Measurements from ENCODE around the gene H19.

Gene H19

GRCh38 chr11:1982873-1983600 lies 14.6 kb downstream of the H19 start:
- DNase-seq = no peak

GRCh38 chr11:1979607-1980006 lies 18.0 kb downstream of the H19 start:
- no peak for DNase-seq

DNA sequence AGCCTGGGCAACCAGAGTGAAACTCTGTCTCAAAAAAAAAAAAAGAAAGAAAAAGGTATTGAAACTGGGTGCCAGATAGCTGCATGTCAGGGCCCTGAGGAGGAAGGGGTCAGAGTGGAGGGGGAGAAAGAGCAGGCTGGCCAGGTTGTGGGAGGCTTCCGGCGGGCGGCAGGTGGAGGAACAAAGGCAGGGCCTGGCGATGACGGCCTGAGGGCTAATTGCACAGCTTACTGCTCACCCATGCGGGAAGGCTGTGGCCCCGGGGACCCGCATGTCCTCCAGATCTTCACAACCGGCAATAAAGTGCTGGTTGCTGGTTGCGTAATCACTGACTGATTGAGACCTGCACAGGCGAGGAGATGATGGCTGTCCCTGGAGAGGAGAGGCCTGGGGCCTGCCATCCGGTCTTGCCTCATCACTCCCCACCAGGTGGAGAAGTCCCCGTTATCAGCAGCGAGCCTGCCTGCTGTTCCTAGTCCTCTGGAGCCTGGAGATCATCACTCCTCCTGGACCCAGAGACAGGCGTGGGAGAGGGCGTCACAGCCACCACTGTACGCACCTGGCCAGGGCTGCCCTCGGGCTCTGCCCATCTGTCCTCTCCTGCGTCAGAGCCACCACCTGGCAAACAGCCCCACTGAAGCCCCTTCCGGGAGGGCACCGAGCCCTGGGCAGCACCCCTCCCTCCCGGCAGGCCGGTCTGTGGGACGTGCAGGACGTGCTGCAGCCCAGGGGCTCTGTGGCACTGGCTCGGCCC lies 18.7 kb downstream of the H19 start:
- no peak for DNase-seq

DNA sequence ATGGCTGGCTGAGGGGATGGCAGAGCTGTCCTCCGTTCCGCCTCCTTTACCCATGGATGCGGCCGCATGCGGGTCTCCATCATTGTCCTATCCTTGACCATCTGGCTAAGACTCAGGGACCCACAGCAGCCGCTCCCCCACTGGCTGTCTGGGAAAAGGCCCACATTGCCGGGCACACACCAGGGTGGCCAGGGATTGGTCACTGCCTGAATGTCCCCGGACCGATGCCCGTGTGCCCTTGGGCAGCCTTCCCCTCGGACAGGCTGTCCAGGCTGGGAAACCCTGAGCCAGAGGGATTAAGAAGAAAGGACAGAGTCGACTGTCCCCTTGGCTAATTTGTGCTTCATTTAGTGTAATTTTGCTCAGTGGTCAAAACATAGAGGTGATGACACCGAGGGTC lies 22.5 kb downstream of the H19 start:
- DNase-seq = no peak

DNA sequence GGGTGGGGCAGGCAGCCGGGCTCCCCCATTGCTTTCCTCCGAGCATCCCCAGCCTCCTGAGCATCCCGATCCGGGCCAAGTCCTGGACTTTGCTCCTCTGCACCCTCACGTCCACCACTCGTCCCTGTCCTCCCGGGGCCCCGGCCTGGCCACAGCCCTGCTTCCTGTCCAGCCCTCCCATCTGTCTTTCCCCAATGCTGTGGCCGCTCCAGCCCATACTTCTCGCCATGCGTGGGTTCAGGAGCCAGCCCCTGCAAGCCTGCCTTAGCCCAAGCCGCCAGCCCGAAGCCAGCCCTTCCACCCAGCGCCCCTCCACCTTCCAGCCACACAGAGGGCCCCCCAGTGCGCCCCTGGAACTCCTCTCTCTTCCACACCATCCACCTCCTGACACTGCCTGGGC lies 26.7 kb downstream of the H19 start:
- no peak for DNase-seq

GRCh38 chr11:1969776-1970175 lies 27.9 kb downstream of the H19 start:
- no peak for DNase-seq

- no peak for DNase-seq
Measured at GRCh38 chr11:1969035-1969434, 28.6 kb downstream of the H19 start.

GRCh38 chr11:1968454-1969002 lies 29.1 kb downstream of the H19 start:
- DNase-seq = no peak

DNA sequence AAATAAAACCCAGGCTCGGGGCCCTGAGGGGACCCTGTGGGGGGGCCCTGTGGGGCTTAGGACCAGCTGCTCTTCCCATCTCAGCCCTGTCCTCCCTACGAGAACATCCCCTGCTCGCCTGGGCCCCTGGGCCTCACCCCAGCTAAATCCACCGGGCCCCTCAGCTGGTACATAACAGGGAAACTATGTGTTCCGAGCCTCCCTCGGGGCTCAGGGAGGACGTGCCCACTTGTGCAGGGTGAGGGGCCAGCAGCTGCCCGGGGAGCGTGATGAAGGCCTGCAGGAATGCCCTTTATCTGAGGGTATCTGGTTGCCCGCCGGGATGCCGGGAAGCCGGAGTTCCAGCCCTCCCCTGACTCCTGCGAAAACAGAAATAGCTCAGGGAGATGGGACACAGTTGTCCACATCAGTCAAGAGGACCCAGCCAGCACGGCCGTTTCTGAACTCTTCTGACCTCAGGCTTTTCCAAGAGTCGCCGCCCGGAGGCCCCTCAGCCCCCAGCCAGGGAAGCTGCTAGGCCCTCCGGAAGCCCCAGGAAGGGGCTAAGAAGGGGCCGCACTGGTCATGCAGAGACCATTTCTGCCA lies 29.9 kb downstream of the H19 start:
- no peak for DNase-seq

DNA sequence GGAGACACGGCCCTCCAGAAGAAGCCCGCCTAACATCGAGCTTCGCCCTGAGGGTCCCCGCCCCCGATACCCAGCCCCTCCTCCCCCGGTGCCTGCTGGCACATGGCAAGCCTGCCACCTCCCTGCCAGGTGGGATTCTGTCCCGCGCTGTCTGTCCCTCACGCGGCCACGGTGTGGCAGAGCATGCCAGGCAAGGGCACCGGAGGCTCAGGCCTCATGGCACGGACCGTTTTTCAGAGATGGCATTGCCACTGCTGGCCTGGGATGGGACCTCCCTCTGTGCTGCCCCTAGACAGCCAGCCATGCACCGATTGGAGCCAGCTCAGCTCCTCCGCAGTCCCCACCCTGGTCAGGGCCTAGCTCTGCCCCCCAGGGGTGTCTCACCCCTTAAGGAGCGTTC lies 31.1 kb downstream of the H19 start:
- no peak for DNase-seq

DNA sequence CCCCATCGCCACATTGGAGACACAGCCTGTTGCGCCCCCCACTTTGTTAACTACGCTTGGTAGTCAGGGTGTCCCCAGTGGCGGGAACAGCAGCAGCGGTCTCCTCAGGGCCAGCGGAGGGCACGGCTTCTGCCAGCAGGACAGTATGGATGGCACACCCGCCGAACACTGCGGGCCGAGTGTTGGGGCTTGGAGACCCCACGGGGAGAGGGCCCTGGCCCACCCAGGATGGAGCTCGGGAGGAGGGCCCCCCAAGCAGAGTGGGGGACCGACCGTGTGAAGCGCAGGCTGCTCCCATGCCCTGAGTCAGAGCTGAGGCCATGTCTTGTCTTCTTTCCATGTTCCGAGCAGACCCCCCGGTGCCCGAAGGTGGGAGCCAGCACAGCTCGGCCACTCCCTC lies 32.7 kb downstream of the H19 start:
- DNase-seq = no peak

- DNase-seq = no peak
Measured at GRCh38 chr11:1964348-1964747, 33.3 kb downstream of the H19 start.

- no peak for DNase-seq
Measured at GRCh38 chr11:1963864-1964263, 33.8 kb downstream of the H19 start.

DNA sequence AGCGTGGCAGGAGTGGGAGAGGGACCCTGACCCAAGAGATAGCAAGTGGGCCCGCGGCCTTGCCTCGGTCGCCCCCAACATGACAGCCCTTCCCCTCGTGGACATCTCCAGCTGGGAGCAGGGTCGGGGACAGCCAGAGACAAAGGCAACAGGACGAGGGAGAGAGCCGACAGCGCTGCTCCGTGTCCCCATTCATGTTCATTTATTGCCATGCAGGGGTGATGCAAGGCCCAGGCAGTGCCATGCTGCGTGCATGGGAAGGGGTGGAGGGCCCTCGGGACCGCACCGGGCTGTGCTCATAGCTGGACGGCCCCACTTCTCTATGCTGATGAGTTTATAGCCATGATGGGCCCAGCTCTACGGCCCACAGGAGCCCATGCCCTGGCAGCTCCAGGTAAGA lies 37.9 kb downstream of the H19 start:
- no peak for DNase-seq

DNA sequence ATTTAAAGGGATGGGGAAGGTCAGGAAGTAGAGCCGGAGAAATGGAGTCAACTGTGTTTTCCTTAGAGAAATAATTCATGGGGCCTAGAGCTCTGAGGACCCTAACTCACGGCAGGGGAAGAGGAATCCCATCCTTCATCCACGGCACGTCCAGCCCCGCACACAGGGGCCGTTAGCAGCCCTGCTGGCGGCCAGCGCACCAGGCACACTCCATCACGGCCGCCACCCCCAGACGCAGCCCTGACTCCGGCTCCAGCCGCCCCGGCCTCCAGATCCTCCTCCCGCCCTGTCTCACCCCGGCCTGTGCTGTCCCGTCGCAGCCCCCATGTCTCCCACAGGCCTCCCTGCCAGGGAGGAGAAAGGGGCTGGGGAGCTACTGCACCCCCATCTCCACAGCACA lies 39.3 kb downstream of the H19 start:
- no peak for DNase-seq

GRCh38 chr11:1953489-1954266 lies 44.0 kb downstream of the H19 start:
- DNase-seq = no peak

DNA sequence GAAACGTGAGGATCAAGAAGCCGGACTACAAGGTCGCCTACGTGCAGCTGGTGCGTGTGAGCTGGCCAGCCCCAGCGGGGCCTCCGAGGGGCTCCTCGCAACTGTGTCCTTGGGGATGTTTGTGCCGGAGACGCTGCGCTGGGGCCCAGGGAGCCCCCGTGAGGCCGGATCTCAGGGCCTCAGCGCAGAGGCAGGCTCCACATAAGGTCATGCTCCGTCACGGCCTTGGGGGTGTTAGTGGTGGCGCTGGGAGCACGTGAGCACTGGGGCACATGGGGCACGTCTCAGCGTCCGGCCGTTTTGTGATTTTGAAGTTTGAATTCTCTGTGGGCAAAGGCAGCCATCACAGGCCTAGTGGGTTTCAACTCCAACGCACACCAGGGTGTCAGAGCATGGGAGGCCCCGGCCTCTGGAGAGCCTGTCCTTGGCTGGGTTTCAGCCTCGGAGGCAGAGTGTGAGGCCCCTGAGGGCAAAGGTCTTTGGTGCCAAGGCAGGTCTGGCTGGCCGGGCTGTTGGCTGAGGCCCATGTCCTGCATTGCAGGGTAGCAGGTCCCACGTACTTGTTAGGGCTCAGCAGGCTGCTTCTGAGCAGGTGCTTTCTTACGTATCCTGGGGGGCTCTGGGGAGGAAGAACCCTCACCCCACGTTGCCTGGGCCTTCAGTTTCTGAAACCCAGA lies 44.7 kb downstream of the H19 start:
- no peak for DNase-seq

- no peak for DNase-seq
Measured at GRCh38 chr11:1949922-1950321, 47.7 kb downstream of the H19 start.

DNA sequence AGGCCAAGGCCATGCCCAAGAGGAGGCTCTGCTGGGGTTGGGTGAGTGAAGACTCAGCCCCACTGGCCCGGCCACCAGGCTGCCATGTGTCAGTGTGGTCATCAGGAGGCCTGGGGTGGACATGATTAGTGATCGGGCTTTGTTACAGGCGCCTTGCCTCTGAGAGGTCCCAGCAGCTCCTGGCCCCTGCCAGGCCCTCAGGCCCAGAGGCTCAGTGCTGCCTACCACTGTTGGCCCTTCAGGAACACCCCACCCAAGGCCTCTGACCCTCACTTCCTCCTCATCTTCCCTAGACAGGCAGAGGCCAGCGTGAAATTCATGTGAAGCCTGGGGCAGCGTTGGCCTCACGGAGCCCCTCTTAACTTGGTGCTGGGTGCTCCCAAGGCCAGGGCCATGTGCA lies 48.3 kb downstream of the H19 start:
- DNase-seq = no peak

DNA sequence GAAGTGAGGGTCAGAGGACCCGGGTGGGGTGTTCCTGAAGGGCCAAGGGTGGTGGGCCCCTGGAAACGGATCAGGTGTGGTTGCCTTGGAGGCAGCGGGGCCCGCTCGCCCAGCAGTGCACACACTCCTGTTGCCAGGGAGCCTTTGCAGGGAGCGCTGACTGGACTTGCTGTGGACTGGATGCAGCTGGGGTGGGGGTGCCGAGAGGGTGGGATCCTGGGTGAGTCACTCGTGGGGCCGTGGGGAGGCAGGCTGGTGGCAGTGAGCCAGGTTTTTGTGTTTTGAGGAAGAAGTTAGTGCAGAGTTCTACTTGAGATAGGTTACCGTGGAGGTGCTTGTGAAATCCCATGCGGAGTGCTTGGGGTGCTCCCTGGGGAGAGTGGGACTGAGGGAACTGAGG lies 49.3 kb downstream of the H19 start:
- no peak for DNase-seq

- DNase-seq = no peak
Measured at GRCh38 chr11:1947592-1948237, 49.9 kb downstream of the H19 start.

Measured in CD4-positive, alpha-beta T cell treated with Interleukin-6 for 4 hours (primary cell).